NB4 (cell line): Measurements from ENCODE around the gene CCDC180.

Experiments
- CTCF ChIP-seq: IDR thresholded peaks from one replicate; pipeline ENCODE4 v1.5.1; 2012; ENCODE audit warnings: low read depth, low read length
- POLR2A ChIP-seq: IDR thresholded peaks from 2 replicates; pipeline ENCODE4 v1.6.1; 2011; ENCODE audit warnings: mild to moderate bottlenecking; ENCODE audit not compliant: insufficient read length; ENCODE audit errors: extremely low read depth

GRCh38 chr9:97277953-97278352, 29.5 kb upstream of the CCDC180 start:
- TF ChIP-seq CTCF (no peak), POLR2A (no peak)
